Hindlimb muscle (tissue), 1 donor: ENCODE results near the gene ZNF829. TPM values are rescaled to one million over a fixed set of nuclear protein-coding genes. Genes with fewer than 3 reads are reported as not detected.

ENCODE experiments used
- polyA plus RNA-seq: library from polyadenylated mRNA; unstranded; fragments of 120-200 nt; gene quantifications from one replicate; pipeline ENCODE4 v1.2.1, GENCODE V29; 2013; ENCODE audit not compliant: insufficient read length

ZNF829 gene
- polyA plus RNA-seq, 1 donor = 4.2 TPM

Other genes starting within 250 kb of the ZNF829 start
- 7.2 TPM for gene ZNF461, start 249.5 kb downstream of the ZNF829 start, polyA plus RNA-seq
- 6.6 TPM for gene ZNF567, start 228.7 kb downstream of the ZNF829 start, polyA plus RNA-seq
- 1.3 TPM for gene ZNF850, start 143.5 kb downstream of the ZNF829 start, polyA plus RNA-seq
- 6.7 TPM for gene ZNF790, start 77.9 kb downstream of the ZNF829 start, polyA plus RNA-seq
- gene ZNF345, start 65.4 kb downstream of the ZNF829 start, polyA plus RNA-seq = 7.6 TPM
- 47.8 TPM for gene ZNF568, start within 50 bp of the ZNF829 start, polyA plus RNA-seq
- 13.5 TPM for gene ZNF420, start 162.1 kb upstream of the ZNF829 start, polyA plus RNA-seq